T-helper 9 cell (primary cell): ENCODE data around the gene RAI1.
"Not testable (repeated sequence)": the region's sequence is repeated elsewhere in the genome, so short reads cannot be mapped to it uniquely, and the experiment has no call there.

Source experiments
- DNase-seq: peaks from one replicate; pipeline ENCODE4 v3.0.0-alpha.2; 2020

The RAI1 gene

DNA sequence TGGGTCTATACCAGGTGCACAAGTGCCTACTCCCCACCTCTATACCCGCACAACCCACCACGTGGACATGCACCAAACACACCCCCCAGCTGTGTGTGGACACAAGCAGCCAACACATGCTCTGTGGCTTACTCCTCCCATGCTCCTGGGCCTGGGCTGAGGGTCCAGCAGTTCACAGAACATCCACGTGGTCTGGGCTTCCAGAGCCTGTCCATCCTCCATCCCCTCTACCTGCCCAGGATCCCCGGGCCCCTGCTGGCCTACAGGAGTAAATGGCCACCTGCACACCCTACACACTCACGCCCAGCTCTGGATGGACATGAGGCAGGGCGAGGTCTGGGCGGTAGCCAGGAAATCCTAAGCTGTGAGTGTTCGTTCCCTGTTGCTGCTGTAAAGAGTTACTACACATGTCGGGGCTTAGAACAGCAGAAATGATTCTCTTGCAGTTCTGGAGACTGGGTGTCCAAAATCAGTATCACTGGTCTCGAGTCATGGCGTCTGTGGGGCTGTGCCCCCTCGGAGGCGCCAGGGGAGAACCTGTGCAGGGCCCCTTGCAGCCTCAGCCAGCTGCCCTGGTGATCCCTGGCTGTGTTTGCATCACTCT lies 15.0 kb upstream of the RAI1 start:
- DNase-seq, result no peak

DNA sequence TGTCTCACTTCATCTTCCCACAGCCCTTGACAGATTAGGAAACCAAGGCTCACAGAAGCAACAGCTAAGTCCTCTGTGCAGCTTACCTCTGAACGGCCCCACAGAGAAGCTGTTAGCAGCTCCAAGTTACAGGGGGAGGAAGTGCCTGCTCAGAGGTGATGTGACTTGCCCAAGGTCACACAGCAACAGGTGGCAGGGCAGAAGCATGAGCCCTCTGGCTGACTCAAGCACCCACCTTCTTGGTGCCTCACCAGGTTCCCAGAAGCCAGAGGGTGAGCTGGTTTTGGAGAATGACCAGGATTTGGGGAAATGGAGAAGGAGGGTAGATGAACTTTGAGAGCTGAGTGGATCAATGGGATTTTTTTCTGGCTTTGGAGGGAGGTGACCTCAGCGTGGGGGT lies 14.0 kb upstream of the RAI1 start:
- no peak for DNase-seq

DNA sequence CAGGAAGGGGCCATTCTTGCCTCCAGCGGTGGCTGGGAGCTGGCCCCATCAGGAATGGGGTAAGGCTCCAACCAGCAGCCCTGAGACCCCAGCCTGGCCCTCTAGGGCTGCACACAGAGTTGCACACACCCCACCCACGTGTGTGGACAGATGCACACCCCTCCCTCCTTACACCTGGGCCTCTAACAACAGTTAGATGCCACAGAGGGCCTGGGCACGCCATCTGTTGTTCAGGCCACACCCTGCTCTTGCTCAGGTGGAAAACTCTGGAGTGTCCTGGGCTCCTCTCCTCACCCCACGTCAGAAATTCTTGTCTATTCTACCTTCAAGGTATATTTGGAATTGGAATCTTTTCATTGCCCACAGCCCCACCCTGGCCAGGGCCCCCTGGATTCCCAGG lies 13.3 kb upstream of the RAI1 start:
- no peak for DNase-seq

DNA sequence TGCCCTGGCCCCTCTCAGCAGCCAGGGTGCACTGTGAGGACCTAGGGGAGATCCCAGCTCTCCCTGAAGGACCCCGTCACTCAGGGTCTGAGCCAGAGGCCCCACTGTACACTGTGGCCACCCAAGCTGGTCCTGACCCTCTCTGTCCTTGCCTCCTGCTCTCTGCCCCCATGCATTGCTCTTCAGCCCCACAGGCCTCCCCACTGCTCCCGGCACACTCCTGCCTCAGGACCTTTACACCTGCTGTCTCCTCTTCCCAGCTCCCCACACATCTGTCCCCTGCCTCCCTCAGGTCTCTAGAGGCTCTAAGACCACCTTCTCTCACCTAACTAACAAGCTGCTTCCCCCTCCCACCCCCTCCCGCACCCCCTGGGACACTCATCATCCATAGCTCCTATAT lies 12.9 kb upstream of the RAI1 start:
- no peak for DNase-seq

DNA sequence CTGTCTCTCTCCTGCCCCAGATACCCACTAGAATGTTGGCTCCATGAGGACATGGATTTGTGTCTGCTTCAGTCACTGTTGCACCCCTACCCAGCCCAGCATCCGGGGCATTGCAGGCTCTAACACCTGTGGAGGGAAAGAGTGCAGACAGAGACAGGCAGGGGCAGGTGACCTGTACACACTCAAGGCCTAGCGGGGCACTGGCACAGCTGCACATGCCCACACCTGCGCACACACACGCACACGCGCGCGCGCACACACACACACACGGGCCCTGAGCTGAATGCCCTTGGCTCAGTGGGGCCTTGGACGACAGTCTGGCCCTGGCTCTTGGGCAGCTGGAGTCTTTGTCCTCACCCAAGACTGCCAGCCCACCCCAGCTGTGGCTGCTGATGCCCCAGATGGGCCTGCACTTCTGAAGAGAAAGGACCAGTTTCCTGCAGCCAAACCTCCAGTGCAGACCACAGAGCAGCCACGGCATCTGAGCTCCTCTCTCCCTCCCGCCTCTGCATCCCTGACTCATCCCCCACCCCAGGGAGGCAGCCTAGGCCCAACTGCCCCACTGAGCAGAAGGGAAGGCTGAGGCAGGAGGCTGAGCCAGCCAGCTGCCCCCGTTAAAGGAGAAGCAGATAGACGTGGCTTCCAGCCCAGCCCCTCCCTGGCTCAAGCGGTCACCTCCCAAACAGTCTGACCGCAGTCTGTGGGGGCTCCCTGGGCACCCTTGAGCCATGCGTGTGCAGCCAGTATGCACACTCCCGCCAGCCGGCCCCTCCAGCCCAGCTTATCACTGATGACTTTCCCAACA lies 12.3 kb upstream of the RAI1 start:
- DNase-seq, result no peak

DNA sequence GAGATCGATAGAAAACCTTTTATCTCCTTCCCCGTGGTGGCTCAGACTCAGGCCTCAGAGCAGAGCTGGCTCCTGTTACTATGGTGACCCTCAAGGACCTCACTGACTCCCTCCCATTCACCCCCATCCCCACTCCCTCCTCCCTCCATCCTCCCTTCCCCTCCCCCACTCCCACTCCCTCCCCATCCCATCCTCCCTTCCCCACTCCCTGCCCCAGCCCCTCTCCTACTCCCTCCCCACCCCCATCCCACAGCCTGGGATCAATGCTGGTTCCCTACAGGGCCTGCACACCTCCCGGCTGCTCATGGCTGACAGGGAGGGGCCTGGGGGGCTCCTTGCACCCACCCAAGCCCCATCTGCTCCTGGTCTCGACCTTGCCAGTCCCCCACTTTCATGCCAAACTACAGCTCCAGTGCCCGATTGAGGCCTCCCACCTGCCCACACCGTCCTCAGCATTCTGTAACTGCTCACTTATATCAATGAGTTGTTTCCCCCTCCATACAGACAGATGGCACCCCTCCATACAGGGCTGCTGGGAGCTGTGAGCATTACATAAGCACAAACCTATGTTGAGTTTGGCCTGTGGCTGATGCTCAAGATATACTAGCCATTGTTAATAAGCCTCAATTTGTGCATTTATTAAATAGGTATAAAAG lies 11.6 kb upstream of the RAI1 start:
- DNase-seq, result no peak

DNA sequence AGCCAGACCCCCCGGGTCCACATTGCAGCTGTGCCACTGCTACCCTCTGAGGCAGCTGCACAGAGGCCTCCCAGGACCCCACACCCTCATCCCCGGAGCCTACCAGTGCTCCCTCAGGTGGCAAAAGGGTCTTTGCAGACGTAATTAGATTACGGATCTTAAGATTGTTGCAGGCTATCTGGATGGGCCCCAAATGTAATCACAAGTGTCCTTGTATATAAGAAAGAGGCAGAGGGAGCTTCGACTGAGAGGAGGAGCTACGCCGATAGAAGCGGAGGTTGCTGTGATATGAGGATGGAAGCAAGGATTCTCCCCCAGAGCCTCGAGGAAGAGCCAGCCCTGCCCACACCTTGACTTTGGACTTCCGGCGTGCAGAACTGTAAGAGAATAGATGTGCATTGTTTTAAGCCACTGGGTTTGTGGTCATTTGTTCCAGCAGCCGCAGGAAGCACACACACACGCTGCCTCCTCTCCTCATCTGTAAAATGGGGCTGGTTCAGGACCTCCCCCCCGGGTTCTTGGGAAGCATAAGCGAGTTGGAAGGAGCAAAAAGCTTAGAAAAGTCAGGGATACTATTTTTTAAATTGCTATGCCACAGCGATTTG lies 10.5 kb upstream of the RAI1 start:
- DNase-seq, result no peak

DNA sequence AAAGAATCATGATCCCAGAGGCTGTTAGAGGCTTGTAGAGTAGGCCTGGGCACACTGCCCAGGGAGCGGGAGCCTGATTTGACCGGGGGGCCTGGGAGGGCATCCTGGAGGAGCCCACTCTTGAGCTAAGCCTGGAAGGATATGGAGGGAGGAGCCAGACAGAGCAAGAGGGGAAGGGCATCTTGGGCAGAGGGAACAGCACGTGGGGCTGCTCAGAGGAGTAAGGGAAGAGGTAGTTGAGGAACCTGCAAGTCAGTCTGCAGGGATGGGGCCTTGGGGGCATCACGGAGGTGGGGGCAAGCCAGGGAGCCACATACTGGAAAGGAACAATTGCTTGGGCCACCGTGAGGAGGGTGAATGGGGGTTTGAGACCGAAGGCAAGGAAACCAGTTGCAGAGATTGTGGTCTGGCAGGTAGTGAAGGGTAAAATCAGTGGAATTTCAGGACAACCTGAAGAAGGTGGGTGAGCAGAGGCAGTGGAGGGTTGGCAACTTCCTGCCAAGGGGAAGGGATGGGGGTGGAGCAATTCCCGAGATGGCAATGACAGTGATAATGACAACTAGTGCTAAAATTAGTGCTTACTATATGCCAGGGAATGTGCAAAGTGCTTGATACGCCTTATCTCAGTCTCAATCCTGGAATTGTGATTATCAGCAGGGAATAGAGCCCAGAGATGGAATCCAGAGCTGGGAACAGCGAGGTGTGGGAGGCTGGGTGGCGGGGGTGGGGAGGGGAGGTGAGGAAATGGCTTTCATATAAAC lies 9.7 kb upstream of the RAI1 start:
- no peak for DNase-seq

DNA sequence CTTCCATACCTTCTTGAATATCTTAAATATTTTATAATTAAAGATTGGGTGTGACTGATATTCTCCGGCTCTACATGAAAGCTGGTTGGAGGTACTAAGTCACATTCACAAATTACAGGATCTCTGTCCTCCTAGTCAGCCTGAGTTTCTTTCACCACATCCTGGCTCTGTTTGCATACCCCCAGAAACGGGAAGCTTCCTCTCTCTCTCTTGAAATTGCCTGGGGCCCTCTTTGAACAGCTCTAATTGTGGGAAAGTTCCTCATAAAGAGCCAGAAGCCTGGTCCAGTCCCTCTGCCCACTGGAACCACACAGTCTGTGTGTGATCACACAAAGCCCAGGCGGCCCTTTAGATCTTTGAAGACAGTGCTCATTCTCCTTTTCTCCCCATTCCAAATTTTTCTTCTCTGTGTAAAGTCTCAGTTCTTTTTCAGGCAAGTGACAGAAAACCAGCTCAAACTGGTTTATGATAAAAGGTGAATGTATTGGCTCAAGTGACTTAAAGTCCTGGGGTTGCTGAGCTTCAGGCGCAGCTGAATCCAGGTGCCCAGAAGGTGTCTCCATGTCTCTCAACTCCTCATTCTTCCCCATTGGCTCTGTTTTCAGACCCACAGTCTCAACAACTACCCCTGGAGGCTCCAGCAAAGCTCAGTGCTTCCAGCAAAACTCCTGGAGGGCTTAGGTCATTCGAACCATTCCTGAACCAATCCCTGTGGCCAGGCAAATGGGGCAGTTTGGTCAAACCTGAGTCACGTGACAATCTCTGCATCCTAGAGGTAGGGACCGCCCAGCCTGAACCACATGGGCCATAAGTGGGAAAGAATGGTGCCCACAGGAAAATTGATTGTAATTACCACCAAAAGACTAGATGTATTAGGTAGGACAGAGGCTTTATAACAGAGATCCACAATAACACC lies 8.5 kb upstream of the RAI1 start:
- no peak for DNase-seq

DNA sequence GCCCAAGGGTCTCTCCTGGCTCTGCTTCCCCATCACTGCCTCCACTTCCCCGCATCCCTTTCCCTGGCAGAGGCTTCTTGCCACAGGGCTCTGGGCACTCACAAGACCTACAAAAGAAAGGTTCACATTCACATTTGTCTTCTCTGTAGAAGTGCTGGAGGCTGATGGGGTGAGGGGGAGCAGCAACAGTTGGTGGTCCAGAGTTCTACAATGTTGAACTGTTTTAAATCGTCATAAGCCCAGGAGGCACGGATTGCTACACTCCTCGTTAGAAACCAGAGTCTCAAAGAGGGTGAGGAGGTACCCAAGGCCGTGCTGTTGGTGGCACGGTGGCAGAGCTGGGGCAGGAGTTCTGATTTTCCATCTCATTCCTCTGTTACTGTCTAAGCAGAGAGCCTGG lies 5.8 kb upstream of the RAI1 start:
- no peak for DNase-seq

DNA sequence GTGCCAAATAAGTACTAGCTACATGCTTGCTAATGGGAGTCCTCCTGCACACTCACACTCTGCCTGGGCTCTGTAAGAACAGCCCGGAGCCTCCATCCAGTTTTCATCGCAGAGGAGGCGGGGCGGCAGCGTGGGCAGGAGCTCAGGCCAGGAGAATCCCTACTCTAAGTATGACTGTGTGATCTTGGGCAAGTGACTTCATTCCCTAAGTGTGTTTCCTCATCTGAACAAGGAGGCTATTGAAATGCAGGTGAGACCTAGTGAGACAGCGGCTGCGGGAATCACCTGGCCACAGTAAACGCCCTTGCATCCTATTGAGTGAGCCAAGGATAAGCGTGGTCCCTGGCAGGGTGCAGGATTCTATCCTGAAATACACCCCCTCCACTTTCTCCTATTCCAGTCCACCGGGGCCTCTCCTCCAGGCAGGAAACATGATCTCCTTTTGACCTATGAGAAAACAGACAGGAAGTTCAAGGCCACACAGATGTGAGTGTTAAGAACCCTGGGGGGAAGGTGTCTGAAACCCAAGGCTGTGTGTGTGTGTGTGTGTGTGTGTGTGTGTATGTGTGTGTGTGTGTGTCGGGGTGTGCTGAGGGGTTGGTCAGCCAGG lies 5.2 kb upstream of the RAI1 start:
- DNase-seq, result no peak

DNA sequence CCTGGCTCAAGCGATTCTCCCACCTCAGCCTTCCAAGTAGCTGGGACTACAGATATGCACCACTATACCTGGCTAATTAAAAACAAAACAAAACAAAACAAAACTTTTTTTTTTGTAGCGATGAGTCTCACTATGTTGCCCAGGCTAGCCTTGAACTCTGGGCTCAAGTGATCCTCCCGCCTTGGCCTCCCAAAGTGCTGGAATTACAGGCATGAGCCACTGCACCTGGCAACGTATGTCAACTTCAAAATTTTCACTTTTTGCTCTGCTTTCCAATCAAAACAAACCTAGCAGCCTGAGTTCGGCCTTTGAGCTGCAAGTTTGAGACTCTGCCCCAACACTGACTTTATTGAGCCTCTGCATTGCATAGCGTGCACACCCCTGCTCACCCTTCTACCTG lies 4.5 kb upstream of the RAI1 start:
- no peak for DNase-seq

DNA sequence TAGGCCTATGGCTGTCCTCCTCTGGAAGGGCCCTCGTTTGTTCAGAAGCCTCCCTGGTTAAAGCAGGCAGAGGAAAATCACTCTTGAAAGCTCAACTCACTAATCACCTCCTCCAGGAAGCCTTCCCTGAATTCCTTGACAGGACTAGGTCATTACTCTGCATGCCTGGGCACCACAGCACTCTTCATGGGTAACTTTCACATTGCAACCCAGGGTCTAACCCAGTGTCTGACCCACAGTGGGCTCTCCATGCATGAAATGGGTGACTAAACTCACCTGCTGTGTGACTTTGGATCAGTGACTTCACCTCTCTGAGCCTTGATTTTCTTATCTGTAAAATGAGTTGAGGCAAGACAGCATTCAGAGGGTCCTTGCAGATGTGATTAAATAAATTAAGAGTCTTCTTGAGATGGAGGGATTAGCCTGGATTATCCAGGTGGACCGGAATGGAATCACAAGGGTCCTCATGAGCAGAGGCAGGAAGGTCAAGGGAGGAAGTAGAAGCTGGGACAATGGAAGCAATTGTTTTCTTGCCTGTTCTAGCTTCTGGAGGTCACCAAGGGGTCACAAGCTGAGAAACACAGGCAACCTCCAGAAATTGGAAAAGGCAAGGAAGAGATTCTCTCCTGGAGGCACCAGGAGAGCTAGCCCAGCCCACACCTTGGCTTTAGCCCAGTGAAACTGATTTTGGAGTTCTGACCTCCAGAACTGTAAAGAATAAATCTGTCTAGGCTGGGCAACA lies 3.8 kb upstream of the RAI1 start:
- DNase-seq, result no peak

DNA sequence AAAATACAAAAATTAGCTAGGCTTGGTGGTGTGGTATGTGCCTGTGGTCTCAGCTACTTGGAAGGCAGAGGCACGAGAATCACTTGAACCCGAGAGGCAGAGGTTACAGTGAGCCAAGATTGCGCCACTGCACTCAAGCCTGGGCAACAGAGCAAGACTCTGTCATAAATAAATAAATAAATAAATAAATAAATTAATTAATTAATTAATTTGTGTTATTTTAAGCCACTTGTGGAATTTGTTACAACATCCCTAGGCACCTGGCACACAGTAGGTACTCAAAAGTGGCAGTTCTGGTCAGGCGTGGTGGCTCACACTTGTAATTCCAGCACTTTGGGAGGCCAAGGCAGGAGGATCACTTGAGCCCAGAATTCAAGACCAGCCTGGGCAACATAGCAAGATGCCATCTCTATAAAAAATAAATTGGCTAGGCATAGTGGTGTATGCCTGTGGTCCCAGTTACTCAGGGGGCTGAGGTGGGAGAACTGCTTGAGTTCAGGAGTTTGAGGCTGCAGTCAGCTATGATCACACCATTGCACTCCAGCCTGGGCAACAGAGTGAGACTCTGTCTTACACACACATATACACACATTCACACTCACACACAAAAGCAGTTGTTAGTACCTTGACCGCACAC lies 3.1 kb upstream of the RAI1 start:
- DNase-seq, result not testable (repeated sequence)

DNA sequence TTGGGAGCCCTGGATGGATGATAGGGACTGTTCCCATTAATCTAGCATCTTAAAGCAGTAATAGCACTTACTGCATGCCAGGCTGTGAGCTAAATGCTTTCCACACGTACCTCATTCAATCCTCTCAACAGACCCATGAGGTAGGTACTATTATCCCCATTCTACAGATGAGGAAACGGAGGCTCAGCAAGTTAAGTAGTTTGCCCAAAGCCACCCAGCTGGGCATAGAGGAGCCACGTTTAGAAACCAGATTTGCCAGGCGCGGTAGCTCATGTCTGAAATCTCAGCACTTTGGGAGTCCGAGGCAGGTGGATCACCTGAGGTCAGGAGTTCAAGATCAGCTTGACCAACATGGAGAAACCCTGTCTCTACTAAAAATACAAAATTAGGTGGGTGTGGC lies 2.0 kb upstream of the RAI1 start:
- DNase-seq, result no peak

DNA sequence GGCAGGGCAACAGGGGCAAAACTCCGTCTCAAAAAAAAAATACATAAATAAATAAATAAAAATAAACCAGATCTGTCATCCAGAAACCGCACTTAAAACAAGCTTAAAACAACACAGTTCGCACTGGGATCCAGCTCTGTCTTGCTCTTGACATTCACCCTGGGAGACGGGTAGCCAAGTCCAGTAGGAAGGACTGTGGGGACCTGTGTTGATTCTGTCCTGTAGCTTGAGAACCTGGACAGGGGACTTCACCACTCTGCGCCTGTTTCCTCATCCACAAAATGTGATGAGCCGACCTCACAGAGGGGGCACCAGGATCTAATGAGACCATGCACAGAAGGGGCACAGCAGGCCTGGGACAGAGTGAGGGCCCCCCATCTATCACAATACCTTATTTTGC lies 1.5 kb upstream of the RAI1 start:
- DNase-seq, result no peak

DNA sequence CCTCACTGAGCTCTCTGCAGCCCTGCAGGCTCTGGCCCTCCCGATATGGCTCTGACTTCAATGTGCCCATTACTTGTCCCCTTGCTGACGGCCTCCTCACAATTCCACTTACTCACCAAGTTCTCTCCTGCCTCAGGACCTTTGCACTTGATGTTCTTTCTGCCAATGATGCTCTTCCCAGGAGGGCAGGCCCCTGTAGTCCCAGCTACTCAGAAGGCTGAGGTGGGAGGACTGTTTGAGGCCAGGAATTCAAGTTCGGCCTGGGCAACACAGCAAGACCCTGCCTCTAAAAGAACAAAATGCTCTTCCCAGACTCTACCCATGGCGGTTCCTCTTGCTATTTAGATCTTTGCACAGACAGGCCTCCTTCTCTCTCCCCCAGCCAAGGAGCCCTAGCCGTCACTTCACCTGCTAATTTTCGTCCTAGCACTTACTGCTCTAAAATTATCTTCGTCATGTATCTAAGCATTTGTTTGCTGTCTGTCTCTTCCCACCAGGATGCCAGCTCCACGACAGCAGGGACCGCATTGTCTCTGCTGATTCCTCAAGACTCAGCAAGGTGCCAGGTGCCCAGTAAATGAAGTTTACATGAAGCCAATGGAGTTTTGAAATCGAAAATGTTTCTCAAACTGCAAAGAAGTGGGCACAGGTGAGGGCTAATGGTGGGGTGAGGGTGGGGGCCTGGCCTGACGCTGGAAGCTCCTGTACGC lies 626 bp upstream of the RAI1 start:
- no peak for DNase-seq

DNA sequence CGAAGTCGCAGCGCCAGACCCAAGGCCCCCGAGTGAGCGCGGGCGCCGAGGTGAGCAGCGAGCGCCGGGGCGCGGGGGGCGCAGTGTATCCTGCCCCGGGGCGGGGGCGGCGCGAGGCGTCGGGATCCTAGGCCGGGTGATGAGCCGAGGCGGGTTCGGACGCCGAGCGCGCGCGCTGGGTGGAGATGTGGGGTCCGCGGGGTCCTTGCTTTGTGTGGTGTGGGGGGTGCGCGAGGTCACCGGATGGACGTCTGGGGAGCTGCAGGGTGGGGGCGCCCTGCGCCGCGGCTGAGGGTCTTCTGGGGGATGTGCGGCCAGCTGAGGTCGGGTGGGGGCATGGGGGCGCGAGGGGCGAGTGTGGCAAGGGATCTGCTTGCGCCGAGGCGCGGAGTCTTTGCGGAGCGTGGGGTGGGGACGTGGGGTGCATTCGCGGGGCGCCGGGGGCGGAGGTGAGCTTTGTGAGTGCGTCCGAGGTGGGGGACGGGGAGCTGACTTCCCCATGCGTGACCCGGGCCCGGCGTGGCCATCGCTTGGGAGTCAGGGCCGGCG lies 560 bp downstream of the RAI1 start:
- peak; percentile 34 for DNase-seq

DNA sequence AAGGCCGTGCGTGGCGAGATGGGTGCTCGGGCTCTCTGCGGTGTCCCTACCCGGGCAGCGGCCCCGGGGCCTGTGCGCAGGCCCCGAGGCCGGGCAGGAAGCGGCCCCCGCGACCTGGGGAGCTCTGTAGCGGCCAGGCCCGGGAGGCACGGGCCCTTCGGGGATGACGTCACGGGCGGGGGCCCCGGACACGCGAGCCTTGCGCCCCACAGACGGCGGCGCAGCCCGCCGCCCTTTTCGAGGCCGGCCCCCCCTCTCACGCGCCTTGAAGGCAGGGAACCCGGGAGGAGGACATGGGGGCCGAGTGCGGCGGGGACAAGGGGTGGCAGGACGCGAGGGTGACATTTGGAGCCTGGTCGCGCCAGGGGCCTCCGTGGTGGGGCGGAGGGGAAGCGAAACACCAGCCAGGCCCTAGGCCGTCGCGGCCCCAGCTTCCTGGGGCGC lies 1.1 kb downstream of the RAI1 start:
- peak; percentile 38 for DNase-seq
